Esophagus squamous epithelium (tissue), 4 donors: ENCODE results near the gene MAGI1.

Experiments used
- CTCF ChIP-seq, 6 experiments: fragments of 450-650 bp in 4 of 6; fragments of 200-600 bp in 2 of 6; sonication (generic) in 2 of 6; IDR thresholded peaks; one replicate each; pipeline ENCODE4 v1.5.1; 2016 to 2019; ENCODE audit warnings: antibody characterized with exemption in 6 of 6, mild to moderate bottlenecking in 4 of 6, moderate library complexity in 4 of 6
- POLR2A ChIP-seq, 4 donors: fragments of 450-650 bp; IDR thresholded peaks; one replicate each; pipeline ENCODE4 v1.6.1; 2017; ENCODE audit warnings: antibody characterized with exemption in 4 of 4, mild to moderate bottlenecking in 4 of 4, moderate library complexity in 3 of 4

GRCh38 chr3:65808824-65809223 lies 229.9 kb downstream of the MAGI1 start:
- TF ChIP-seq CTCF (IDR thresholded peaks at IDR 0.05) (no peak), POLR2A (IDR thresholded peaks at IDR 0.05) (no peak)
